H9 (cell line): Measurements from ENCODE around the gene TECTA. TPM values are rescaled to one million over a fixed set of nuclear protein-coding genes. Genes with fewer than 3 reads are reported as not detected.

ENCODE experiments used
- DNase-seq: peaks from one replicate; pipeline ENCODE4 v3.0.0-alpha.2; 2017
- H2AFZ ChIP-seq: one replicate; pipeline ENCODE4 v1.6.1; 2013; ENCODE audit warnings: mild to moderate bottlenecking, low read length, control low read depth, moderate library complexity
- H2AK5ac ChIP-seq: 2 replicates; pipeline ENCODE4 v1.6.1; 2013; ENCODE audit warnings: low read length, control low read depth, mixed read lengths; ENCODE audit not compliant: insufficient read length
- H2BK120ac ChIP-seq: one replicate; pipeline ENCODE4 v1.6.1; 2013; ENCODE audit warnings: low read depth, mild to moderate bottlenecking, low read length, control low read depth, inconsistent platforms; ENCODE audit not compliant: poor library complexity, severe bottlenecking
- H2BK12ac ChIP-seq: 2 replicates; pipeline ENCODE4 v1.6.1; 2013; ENCODE audit warnings: low read length, control low read depth, mixed read lengths, low read depth; ENCODE audit not compliant: insufficient read length
- H2BK15ac ChIP-seq: 2 replicates; pipeline ENCODE4 v1.6.1; 2013; ENCODE audit warnings: low read depth, low read length, control low read depth
- H2BK20ac ChIP-seq: one replicate; pipeline ENCODE4 v1.6.1; 2013; ENCODE audit warnings: low read depth, mild to moderate bottlenecking, low read length, control low read depth, inconsistent platforms; ENCODE audit not compliant: poor library complexity, severe bottlenecking
- H2BK5ac ChIP-seq: 2 replicates; pipeline ENCODE4 v1.6.1; 2013; ENCODE audit warnings: low read length, control low read depth, mixed read lengths; ENCODE audit not compliant: insufficient read length
- H3K14ac ChIP-seq: 2 replicates; pipeline ENCODE4 v1.6.1; 2013; ENCODE audit warnings: low read length, control low read depth; ENCODE audit not compliant: insufficient read depth
- H3K18ac ChIP-seq: 2 replicates; pipeline ENCODE4 v1.6.1; 2013; ENCODE audit warnings: low read depth, mild to moderate bottlenecking, mixed read lengths, low read length, control low read depth; ENCODE audit not compliant: insufficient read length
- H3K23ac ChIP-seq: 2 replicates; pipeline ENCODE4 v1.6.1; 2013; ENCODE audit warnings: low read length, control low read depth, mixed read lengths, low read depth; ENCODE audit not compliant: insufficient read length
- H3K23me2 ChIP-seq: 2 replicates; pipeline ENCODE4 v1.6.1; 2013; ENCODE audit warnings: low read depth, mild to moderate bottlenecking, mixed read lengths, low read length, control low read depth; ENCODE audit not compliant: insufficient read length, poor library complexity, severe bottlenecking
- H3K27ac ChIP-seq: 2 replicates; pipeline ENCODE4 v1.5.1; 2013; ENCODE audit warnings: low read length, control low read depth, mixed read lengths, low read depth; ENCODE audit not compliant: insufficient read length
- H3K27me3 ChIP-seq: 2 replicates; pipeline ENCODE4 v1.6.1; 2013; ENCODE audit warnings: low read length, control low read depth, inconsistent platforms; ENCODE audit not compliant: insufficient read depth
- H3K4ac ChIP-seq: 2 replicates; pipeline ENCODE4 v1.6.1; 2013; ENCODE audit warnings: low read depth, mild to moderate bottlenecking, control low read depth, inconsistent platforms, low read length, moderate library complexity
- H3K4me1 ChIP-seq: 2 replicates; pipeline ENCODE4 v1.6.1; 2013; ENCODE audit warnings: low read length, control low read depth, inconsistent platforms; ENCODE audit not compliant: insufficient read depth
- H3K4me2 ChIP-seq: 2 replicates; pipeline ENCODE4 v1.6.1; 2013; ENCODE audit warnings: low read length, control low read depth, mixed read lengths; ENCODE audit not compliant: insufficient read length, insufficient read depth
- H3K56ac ChIP-seq: 2 replicates; pipeline ENCODE4 v1.6.1; 2013; ENCODE audit warnings: low read depth, mild to moderate bottlenecking, mixed read lengths, low read length, control low read depth; ENCODE audit not compliant: insufficient read length
- H3K79me1 ChIP-seq: 2 replicates; pipeline ENCODE4 v1.6.1; 2013; ENCODE audit warnings: low read depth, mild to moderate bottlenecking, moderate library complexity, low read length, control low read depth, inconsistent platforms; ENCODE audit not compliant: insufficient read depth, poor library complexity, severe bottlenecking
- H3K79me2 ChIP-seq: 2 replicates; pipeline ENCODE4 v1.6.1; 2013; ENCODE audit warnings: low read length, control low read depth, inconsistent platforms; ENCODE audit not compliant: insufficient read depth
- H3K9ac ChIP-seq: 2 replicates; pipeline ENCODE4 v1.6.1; 2013; ENCODE audit warnings: low read length, control low read depth, mixed read lengths; ENCODE audit not compliant: insufficient read length; ENCODE audit errors: extremely low read depth
- H3K9me3 ChIP-seq: one replicate; pipeline ENCODE4 v1.6.1; 2013; ENCODE audit warnings: low read depth, low read length, inconsistent platforms; ENCODE audit not compliant: control insufficient read depth
- H3T11ph ChIP-seq: one replicate; pipeline ENCODE4 v1.6.1; 2013; ENCODE audit warnings: mild to moderate bottlenecking, low read length, control low read depth, inconsistent platforms
- H4K20me1 ChIP-seq: one replicate; pipeline ENCODE4 v1.6.1; 2013; ENCODE audit not compliant: control insufficient read depth, insufficient read length, insufficient read depth
- H4K5ac ChIP-seq: 2 replicates; pipeline ENCODE4 v1.6.1; 2013; ENCODE audit warnings: low read depth, mild to moderate bottlenecking, mixed read lengths, low read length, control low read depth; ENCODE audit not compliant: insufficient read length
- H4K8ac ChIP-seq: replicated peaks from 2 replicates; pipeline ENCODE4 v1.6.1; 2013; ENCODE audit warnings: low read length, control low read depth, mixed read lengths, low read depth; ENCODE audit not compliant: insufficient read length
- H4K91ac ChIP-seq: 2 replicates; pipeline ENCODE4 v1.6.1; 2013; ENCODE audit warnings: low read depth, mild to moderate bottlenecking, moderate library complexity, mixed read lengths, low read length, control low read depth; ENCODE audit not compliant: insufficient read length
- H3K27ac Mint-ChIP-seq, 3 experiments: 2 replicates in 2 of 3; 3 replicates in 1 of 3; pipeline ENCODE4 v1.8.0; 2020 to 2021; ENCODE audit warnings: mixed read lengths in 3 of 3, mild to moderate bottlenecking in 1 of 3, moderate library complexity in 1 of 3
- H3K27me3 Mint-ChIP-seq: 2 replicates; pipeline ENCODE4 v1.8.0; 2021; ENCODE audit warnings: low read depth, mild to moderate bottlenecking, moderate library complexity, mixed read lengths
- H3K36me3 Mint-ChIP-seq, 3 experiments: 2 replicates in 2 of 3; 3 replicates in 1 of 3; pipeline ENCODE4 v1.8.0; 2020 to 2021; ENCODE audit warnings: low read depth in 3 of 3, mixed read lengths in 3 of 3; ENCODE audit not compliant: insufficient read depth in 1 of 3
- H3K4me1 Mint-ChIP-seq, 2 experiments: 2 replicates each; pipeline ENCODE4 v1.8.0; 2020; ENCODE audit warnings: mixed read lengths in 2 of 2
- H3K4me3 Mint-ChIP-seq, 2 experiments: 2 replicates in 1 of 2; 3 replicates in 1 of 2; pipeline ENCODE4 v1.8.0; 2020 to 2021; ENCODE audit warnings: mild to moderate bottlenecking in 2 of 2, mixed read lengths in 2 of 2, moderate library complexity in 1 of 2
- H3K9me3 Mint-ChIP-seq, 2 experiments: 2 replicates in 1 of 2; 3 replicates in 1 of 2; pipeline ENCODE4 v1.8.0; 2020; ENCODE audit warnings: mild to moderate bottlenecking in 2 of 2, mixed read lengths in 2 of 2, moderate library complexity in 1 of 2
- whole genome bisulfite sequencing: extraction: QIAGEN DNeasy Blood & Tissue Kit; methylation state at CpG from one replicate; pipeline ENCODE4 v1.1.7; 2013; ENCODE audit warnings: missing lambda C conversion rate, low lambda C conversion rate, mixed read lengths; ENCODE audit not compliant: insufficient read length; ENCODE audit errors: extremely low coverage; 5-methylcytosine and 5-hydroxymethylcytosine counted together
- total RNA-seq: library from RNA; stranded (reverse); gene quantifications from 2 replicates; pipeline ENCODE4 v1.2.1, GENCODE V29; 2021
- TF ChIP-seq, protein P1 (sequence below): fragments of 200-600 bp; sonication (generic); conservative IDR thresholded peaks from 3 replicates; pipeline ENCODE4 v1.8.0; 2021; ENCODE audit warnings: antibody characterized with exemption, mild to moderate bottlenecking

TECTA gene
- total RNA-seq, 1 experiment from 2014 or later = 0.66 TPM

DNA sequence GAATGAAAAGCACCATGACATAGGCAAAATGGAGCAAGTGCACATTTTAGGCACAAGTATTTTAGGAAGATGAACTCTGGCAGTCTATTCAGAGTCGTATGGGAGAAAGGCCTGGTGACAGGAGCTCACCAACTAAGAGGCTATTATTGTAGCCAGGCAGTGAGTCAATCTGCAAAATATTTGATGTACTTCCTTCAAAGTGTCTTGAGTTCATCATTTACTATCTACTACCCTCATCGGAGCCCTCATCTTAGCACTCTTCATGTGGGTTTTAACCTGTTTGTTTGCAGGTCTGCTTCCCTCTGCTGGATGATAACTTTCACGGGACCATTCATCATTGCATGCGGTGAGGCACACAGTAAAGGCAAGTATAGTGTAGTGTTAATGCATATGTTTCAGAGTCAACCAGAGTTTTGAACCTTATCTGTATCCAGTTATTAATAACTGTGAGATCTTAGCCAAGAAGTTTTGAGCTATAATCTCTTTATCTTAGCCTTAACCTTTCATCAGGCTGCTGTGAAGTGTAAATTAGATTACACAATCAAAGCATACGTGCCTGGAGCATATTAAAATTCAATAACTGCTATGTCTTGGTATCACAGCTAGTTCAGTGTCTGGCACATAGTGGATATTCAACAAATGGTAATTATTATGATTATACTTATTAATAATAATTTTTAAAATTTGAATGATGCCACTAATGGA, 120.6 kb downstream of the TECTA start:
- Mint-ChIP-seq H3K27me3 (peaks cover 3% of the 10 kb centered on the region; the same call in 1 of the 2 replicates), H3K36me3 (peaks cover 3 to 17% (median 14%) of the 10 kb centered on the region in 3 experiments; a peak in 6 of 7 replicates), H3K9me3 (peaks cover 11 to 16% of the 10 kb centered on the region in 2 experiments), H3K4me3 (no peak overlapping the region), H3K4me1 (peaks cover 0 to 6% of the 10 kb centered on the region in 2 experiments; a peak in 2 of 4 replicates), H3K27ac (no peak overlapping the region)
- Histone ChIP-seq H3K23me2 (no peaks in the 10 kb centered on the region), H4K5ac (no peak overlapping the region), H3K79me2 (no peaks in the 10 kb centered on the region), H2AK5ac (no peak overlapping the region), H3K27me3 (no peaks in the 10 kb centered on the region), H3K14ac (no peak overlapping the region), H2BK5ac (no peak overlapping the region), H2BK20ac (no peak overlapping the region), H4K20me1 (no peaks in the 10 kb centered on the region), H2BK15ac (no peak overlapping the region), H3K4me2 (no peak overlapping the region), H3K27ac (no peak overlapping the region), H3K9me3 (peaks cover 6% of the 10 kb centered on the region), H4K91ac (no peak overlapping the region), H3T11ph (no peak overlapping the region), H3K23ac (no peak overlapping the region), H3K79me1 (no peaks in the 10 kb centered on the region), H2AFZ (no peak overlapping the region), H3K18ac (no peak overlapping the region), H2BK12ac (no peak overlapping the region), H3K56ac (no peak overlapping the region), H2BK120ac (no peak overlapping the region), H3K4ac (no peak overlapping the region), H3K4me1 (no peaks in the 10 kb centered on the region), H3K9ac (no peak overlapping the region), H4K8ac (no peak overlapping the region)
- WGBS = no CpG with 5 or more reads among the region's 5 CpGs
- TF ChIP-seq, protein P1, sequence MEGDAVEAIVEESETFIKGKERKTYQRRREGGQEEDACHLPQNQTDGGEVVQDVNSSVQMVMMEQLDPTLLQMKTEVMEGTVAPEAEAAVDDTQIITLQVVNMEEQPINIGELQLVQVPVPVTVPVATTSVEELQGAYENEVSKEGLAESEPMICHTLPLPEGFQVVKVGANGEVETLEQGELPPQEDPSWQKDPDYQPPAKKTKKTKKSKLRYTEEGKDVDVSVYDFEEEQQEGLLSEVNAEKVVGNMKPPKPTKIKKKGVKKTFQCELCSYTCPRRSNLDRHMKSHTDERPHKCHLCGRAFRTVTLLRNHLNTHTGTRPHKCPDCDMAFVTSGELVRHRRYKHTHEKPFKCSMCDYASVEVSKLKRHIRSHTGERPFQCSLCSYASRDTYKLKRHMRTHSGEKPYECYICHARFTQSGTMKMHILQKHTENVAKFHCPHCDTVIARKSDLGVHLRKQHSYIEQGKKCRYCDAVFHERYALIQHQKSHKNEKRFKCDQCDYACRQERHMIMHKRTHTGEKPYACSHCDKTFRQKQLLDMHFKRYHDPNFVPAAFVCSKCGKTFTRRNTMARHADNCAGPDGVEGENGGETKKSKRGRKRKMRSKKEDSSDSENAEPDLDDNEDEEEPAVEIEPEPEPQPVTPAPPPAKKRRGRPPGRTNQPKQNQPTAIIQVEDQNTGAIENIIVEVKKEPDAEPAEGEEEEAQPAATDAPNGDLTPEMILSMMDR = no peak
- DNase-seq = no peak
